ENCODE data around the gene NSMF. TPM values are rescaled to one million over a fixed set of nuclear protein-coding genes. Genes with fewer than 3 reads are reported as not detected.
A peak's percentile ranks its signal among the peaks of the same experiment; 100 is the strongest.

Gene NSMF
- total RNA-seq, 1 donor from 2014 or later: 52.5 TPM

GRCh38 chr9:137408651-137409405, 50.3 kb downstream of the NSMF start:
- no peak for TF ChIP-seq CTCF (IDR thresholded peaks at IDR 0.05; ENCODE audit: insufficient read depth, low read length, poor library complexity, severe bottlenecking)
- Histone ChIP-seq H3K4me3 (ENCODE audit: low read depth, low read length) (no peak overlapping the region), H3K36me3 (ENCODE audit: control insufficient read depth, insufficient read depth, low read length) (no peaks in the 10 kb centered on the region), H3K27me3 (ENCODE audit: control insufficient read depth, insufficient read depth, low read length) (peaks cover 15% of the 10 kb centered on the region)
- no peak for DNase-seq (ENCODE audit: low read depth)

GRCh38 chr9:137407590-137408300, 51.4 kb downstream of the NSMF start:
- H3K36me3 ChIP-seq (ENCODE audit: control insufficient read depth, insufficient read depth, low read length): no peaks in the 10 kb centered on the region
- peaks cover 15% of the 10 kb centered on the region for H3K27me3 ChIP-seq (ENCODE audit: control insufficient read depth, insufficient read depth, low read length)
- H3K4me3 ChIP-seq (ENCODE audit: low read depth, low read length): no peak overlapping the region
- DNase-seq (ENCODE audit: low read depth): no peak
- TF ChIP-seq CTCF (IDR thresholded peaks at IDR 0.05; ENCODE audit: insufficient read depth, low read length, poor library complexity, severe bottlenecking): no peak

- TF ChIP-seq CTCF (IDR thresholded peaks at IDR 0.05; ENCODE audit: insufficient read depth, low read length, poor library complexity, severe bottlenecking): peak; percentile 30
- Histone ChIP-seq H3K36me3 (ENCODE audit: control insufficient read depth, insufficient read depth, low read length) (no peaks in the 10 kb centered on the region), H3K27me3 (ENCODE audit: control insufficient read depth, insufficient read depth, low read length) (peaks cover 15% of the 10 kb centered on the region), H3K4me3 (ENCODE audit: low read depth, low read length) (peak overlapping the region; percentile 16)
- DNase-seq (ENCODE audit: low read depth): no peak
Observed at GRCh38 chr9:137406876-137407589, 52.1 kb downstream of the NSMF start.

GRCh38 chr9:137406085-137406760, 52.9 kb downstream of the NSMF start:
- H3K4me3 ChIP-seq (ENCODE audit: low read depth, low read length): peak overlapping the region; percentile 16
- H3K36me3 ChIP-seq (ENCODE audit: control insufficient read depth, insufficient read depth, low read length): no peaks in the 10 kb centered on the region
- DNase-seq (ENCODE audit: low read depth): no peak
- peaks cover 15% of the 10 kb centered on the region for H3K27me3 ChIP-seq (ENCODE audit: control insufficient read depth, insufficient read depth, low read length)
- no peak for TF ChIP-seq CTCF (IDR thresholded peaks at IDR 0.05; ENCODE audit: insufficient read depth, low read length, poor library complexity, severe bottlenecking)

- Histone ChIP-seq H3K36me3 (ENCODE audit: control insufficient read depth, insufficient read depth, low read length) (no peaks in the 10 kb centered on the region), H3K4me3 (ENCODE audit: low read depth, low read length) (no peak overlapping the region), H3K27me3 (ENCODE audit: control insufficient read depth, insufficient read depth, low read length) (peaks cover 15% of the 10 kb centered on the region)
- no peak for DNase-seq (ENCODE audit: low read depth)
- TF ChIP-seq CTCF (IDR thresholded peaks at IDR 0.05; ENCODE audit: insufficient read depth, low read length, poor library complexity, severe bottlenecking): no peak
Observed at GRCh38 chr9:137405677-137406081, 53.5 kb downstream of the NSMF start.

All from kidney epithelial cell (primary cell).